Measurements from ENCODE around the gene SSUH2. TPM values are rescaled to one million over a fixed set of nuclear protein-coding genes. Genes with fewer than 3 reads are reported as not detected.

SSUH2 gene
- total RNA-seq, 1 donor from 2014 or later, result not detected

DNA sequence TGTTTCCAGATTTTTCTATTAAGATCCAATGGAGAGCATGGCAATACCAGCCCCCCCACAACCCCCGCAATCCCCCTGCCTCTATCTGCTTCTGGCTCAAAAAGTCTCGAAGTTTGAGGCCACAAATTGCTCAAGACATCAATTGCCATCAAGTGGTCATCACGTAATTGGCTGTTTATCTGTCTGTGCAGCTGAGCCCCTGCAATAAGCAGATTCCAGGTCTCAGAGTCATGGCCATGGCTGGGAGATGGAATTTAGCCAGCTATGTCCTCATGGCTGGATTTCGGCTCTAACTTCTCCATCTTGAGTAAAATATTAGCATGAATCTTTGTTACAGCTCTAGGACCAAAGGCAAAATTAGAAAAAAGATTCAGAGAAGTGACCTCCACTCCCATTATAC, 22.7 kb downstream of the SSUH2 start:
- no peak overlapping the region for H3K4me3 ChIP-seq (ENCODE audit: low read depth, low read length)
- TF ChIP-seq, protein P1, sequence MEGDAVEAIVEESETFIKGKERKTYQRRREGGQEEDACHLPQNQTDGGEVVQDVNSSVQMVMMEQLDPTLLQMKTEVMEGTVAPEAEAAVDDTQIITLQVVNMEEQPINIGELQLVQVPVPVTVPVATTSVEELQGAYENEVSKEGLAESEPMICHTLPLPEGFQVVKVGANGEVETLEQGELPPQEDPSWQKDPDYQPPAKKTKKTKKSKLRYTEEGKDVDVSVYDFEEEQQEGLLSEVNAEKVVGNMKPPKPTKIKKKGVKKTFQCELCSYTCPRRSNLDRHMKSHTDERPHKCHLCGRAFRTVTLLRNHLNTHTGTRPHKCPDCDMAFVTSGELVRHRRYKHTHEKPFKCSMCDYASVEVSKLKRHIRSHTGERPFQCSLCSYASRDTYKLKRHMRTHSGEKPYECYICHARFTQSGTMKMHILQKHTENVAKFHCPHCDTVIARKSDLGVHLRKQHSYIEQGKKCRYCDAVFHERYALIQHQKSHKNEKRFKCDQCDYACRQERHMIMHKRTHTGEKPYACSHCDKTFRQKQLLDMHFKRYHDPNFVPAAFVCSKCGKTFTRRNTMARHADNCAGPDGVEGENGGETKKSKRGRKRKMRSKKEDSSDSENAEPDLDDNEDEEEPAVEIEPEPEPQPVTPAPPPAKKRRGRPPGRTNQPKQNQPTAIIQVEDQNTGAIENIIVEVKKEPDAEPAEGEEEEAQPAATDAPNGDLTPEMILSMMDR (IDR thresholded peaks at IDR 0.05; ENCODE audit: insufficient read depth, low read length, poor library complexity, severe bottlenecking), result no peak
- DNase-seq (ENCODE audit: low read depth), result no peak
- H3K27me3 ChIP-seq (ENCODE audit: control insufficient read depth, insufficient read depth, low read length), result no peaks in the 10 kb centered on the region
- no peaks in the 10 kb centered on the region for H3K36me3 ChIP-seq (ENCODE audit: control insufficient read depth, insufficient read depth, low read length)

DNA sequence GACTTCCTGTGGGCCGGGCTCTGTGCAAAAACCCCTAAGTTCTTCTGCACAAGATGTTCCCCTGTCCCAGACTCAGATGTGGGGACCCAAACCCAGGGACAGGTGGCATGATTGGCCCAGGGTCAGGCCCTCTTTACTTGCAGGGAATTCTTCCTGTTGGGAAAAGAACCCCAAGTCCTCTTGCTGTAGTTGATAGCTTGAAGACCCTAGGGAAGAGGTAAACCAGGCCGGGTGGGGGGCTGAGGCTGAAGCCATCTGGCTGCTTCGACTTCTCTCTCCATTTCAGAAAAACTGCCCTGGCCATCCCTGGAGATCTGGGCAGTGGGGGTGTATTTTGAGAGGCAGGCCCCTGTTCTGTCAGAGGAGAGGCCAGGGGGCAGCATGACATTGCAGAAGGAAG, 23.5 kb downstream of the SSUH2 start:
- TF ChIP-seq, protein P1 (IDR thresholded peaks at IDR 0.05; ENCODE audit: insufficient read depth, low read length, poor library complexity, severe bottlenecking), result no peak
- DNase-seq (ENCODE audit: low read depth), result no peak
- Histone ChIP-seq H3K4me3 (ENCODE audit: low read depth, low read length) (no peak overlapping the region), H3K36me3 (ENCODE audit: control insufficient read depth, insufficient read depth, low read length) (no peaks in the 10 kb centered on the region), H3K27me3 (ENCODE audit: control insufficient read depth, insufficient read depth, low read length) (no peaks in the 10 kb centered on the region)

DNA sequence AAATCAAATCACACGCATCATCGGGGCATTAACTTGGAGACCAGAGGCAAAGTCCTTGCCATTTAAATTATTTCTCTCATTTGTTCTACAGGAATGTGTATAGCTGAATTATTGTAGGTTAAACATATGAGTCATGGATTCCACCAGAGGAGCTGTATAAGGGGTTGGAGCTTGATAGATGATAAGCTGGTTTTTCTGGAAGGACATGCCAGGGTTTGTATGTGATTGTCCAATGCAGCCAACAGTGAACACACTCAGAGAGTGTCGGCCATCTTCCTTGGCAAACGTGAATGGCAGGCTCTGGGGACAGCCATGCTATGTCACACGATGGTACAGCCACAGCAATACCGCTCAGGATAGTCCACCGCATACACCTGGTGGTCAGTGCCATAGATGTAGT, 25.1 kb downstream of the SSUH2 start:
- no peak for DNase-seq (ENCODE audit: low read depth)
- Histone ChIP-seq H3K4me3 (ENCODE audit: low read depth, low read length) (no peak overlapping the region), H3K27me3 (ENCODE audit: control insufficient read depth, insufficient read depth, low read length) (no peaks in the 10 kb centered on the region), H3K36me3 (ENCODE audit: control insufficient read depth, insufficient read depth, low read length) (no peaks in the 10 kb centered on the region)
- TF ChIP-seq, protein P1 (IDR thresholded peaks at IDR 0.05; ENCODE audit: insufficient read depth, low read length, poor library complexity, severe bottlenecking), result no peak

DNA sequence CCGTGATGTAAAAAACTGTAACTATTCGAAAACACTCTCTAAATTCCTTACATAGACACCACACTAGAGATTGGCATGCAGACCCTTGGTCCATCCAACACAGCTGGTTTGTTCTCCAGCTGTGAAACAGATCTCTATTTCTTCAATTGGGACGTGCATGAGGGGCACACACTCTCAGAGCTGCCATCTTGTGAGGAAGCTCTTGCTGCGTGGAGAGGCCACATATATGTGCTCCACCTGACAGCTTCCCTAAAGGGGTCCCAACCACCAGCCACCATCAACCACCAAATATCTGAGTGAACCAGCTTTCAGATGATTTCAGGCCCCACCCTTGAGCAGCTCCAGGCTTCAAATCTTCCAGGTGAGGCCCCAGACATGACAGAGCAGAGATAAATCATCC, 25.6 kb downstream of the SSUH2 start:
- Histone ChIP-seq H3K36me3 (ENCODE audit: control insufficient read depth, insufficient read depth, low read length) (no peaks in the 10 kb centered on the region), H3K4me3 (ENCODE audit: low read depth, low read length) (no peak overlapping the region)
- TF ChIP-seq, protein P1 (IDR thresholded peaks at IDR 0.05; ENCODE audit: insufficient read depth, low read length, poor library complexity, severe bottlenecking), result no peak

DNA sequence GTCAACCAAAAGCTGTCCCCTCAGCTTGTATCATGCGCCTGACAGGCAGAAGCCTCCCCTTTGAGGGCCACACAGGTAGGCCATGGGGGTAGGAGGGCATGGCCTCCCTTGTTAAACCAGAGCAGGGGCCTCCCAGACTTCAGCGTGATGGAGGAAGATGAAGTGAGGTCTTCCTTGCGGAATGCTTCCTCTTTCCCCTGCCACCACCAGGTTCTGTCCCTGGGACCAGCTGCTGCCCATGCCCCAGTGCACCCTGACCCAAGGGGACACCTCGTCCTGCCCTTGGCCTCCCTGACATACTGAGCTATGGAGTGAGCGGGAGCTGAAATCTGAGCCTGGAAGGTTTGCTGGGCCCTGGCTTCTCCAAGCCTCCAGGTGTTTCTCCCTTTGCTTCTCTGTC, 26.7 kb downstream of the SSUH2 start:
- TF ChIP-seq, protein P1 (IDR thresholded peaks at IDR 0.05; ENCODE audit: insufficient read depth, low read length, poor library complexity, severe bottlenecking), result no peak
- no peaks in the 10 kb centered on the region for H3K36me3 ChIP-seq (ENCODE audit: control insufficient read depth, insufficient read depth, low read length)
- no peak for DNase-seq (ENCODE audit: low read depth)
- H3K4me3 ChIP-seq (ENCODE audit: low read depth, low read length), result no peak overlapping the region
- H3K27me3 ChIP-seq (ENCODE audit: control insufficient read depth, insufficient read depth, low read length), result no peaks in the 10 kb centered on the region

More for the DNA sequence above, 25.6 kb downstream of the SSUH2 start:
- no peak for DNase-seq (ENCODE audit: low read depth)
- no peaks in the 10 kb centered on the region for H3K27me3 ChIP-seq (ENCODE audit: control insufficient read depth, insufficient read depth, low read length)

DNA sequence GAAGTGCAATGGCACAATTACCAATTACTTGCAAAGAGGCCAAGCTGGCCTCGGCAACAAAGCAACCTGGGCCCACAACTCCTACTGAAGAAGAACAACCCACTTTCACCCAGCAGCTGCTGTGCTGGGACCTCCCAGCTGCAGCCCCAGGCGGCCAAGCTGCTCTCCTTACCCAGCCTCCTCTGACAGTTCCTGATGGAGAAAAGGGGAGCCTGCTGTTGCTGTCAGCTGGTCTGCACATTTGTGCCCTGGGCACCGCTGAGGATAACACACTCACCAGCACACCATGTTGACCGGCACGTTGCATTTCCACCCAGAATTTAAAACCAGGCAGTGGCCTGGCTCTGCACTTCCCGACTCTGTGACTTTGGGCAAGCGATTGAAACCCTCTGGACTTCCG, 33.6 kb downstream of the SSUH2 start:
- TF ChIP-seq, protein P1 (IDR thresholded peaks at IDR 0.05; ENCODE audit: insufficient read depth, low read length, poor library complexity, severe bottlenecking), result no peak
- Histone ChIP-seq H3K4me3 (ENCODE audit: low read depth, low read length) (no peak overlapping the region), H3K27me3 (ENCODE audit: control insufficient read depth, insufficient read depth, low read length) (no peaks in the 10 kb centered on the region), H3K36me3 (ENCODE audit: control insufficient read depth, insufficient read depth, low read length) (no peaks in the 10 kb centered on the region)
- no peak for DNase-seq (ENCODE audit: low read depth)
